ENCODE results near the gene RPH3AL.

The RPH3AL gene

DNA sequence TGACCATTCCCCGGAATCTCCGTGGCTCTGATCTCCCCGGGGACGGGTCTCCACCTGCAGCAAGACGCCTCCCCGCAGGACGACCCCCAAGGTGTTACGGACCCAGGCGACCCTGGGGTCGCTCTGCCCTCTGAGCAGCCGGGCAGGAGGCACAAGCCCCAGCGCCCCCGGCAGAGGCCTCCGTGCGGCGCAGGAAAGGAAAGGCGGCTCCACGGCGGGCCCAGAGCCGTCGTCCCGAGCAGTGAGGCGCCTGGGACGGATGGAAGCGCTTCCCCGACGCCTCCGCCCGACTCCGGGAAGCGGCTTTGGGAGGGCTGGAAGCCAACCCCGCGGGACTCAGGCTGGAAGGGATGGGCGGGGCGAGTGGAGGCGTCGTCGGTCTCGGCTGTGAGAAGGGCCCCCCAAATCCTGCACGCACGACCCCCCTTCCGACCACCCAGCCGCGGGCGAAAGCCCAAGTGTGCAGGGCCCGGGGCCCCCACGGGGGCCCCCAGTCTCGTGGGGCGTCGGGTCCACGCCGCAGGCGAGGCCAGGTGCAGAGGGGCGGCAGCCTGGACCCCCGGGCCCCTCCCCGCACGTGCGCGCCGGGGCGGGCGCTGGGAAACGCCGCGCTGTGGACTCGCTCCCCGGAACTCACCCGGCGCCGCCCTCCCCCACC is 32.7 kb upstream of the RPH3AL start:
- ATAC-seq (replicated peaks) (peak; percentile 35), DNase-seq (no peak)
- Mint-ChIP-seq H3K27ac (no peak overlapping the region), H3K36me3 (ENCODE audit: insufficient read depth) (no peaks in the 10 kb centered on the region), H3K9me3 (peaks cover 0 to 2% of the 10 kb centered on the region in 2 donors), H3K4me1 (ENCODE audit: low read depth in 2 of 2) (peaks cover 16 to 21% of the 10 kb centered on the region in 2 donors), H3K4me3 (peak overlapping the region; percentile 74 to 77), H3K27me3 (peaks cover 8 to 35% of the 10 kb centered on the region in 2 donors)

- Mint-ChIP-seq H3K36me3 (ENCODE audit: insufficient read depth) (peaks cover 3% of the 10 kb centered on the region), H3K27me3 (peaks cover 8 to 30% of the 10 kb centered on the region in 2 donors), H3K4me1 (ENCODE audit: low read depth in 2 of 2) (peaks cover 16 to 21% of the 10 kb centered on the region in 2 donors), H3K9me3 (peaks cover 0 to 2% of the 10 kb centered on the region in 2 donors), H3K27ac (peak overlapping the region; percentile 59 to 73), H3K4me3 (peak overlapping the region; percentile 77 to 82)
- DNase-seq (no peak), ATAC-seq (replicated peaks) (no peak)
Measured at GRCh38 chr17:384622-385177, 32.1 kb upstream of the RPH3AL start.

DNA sequence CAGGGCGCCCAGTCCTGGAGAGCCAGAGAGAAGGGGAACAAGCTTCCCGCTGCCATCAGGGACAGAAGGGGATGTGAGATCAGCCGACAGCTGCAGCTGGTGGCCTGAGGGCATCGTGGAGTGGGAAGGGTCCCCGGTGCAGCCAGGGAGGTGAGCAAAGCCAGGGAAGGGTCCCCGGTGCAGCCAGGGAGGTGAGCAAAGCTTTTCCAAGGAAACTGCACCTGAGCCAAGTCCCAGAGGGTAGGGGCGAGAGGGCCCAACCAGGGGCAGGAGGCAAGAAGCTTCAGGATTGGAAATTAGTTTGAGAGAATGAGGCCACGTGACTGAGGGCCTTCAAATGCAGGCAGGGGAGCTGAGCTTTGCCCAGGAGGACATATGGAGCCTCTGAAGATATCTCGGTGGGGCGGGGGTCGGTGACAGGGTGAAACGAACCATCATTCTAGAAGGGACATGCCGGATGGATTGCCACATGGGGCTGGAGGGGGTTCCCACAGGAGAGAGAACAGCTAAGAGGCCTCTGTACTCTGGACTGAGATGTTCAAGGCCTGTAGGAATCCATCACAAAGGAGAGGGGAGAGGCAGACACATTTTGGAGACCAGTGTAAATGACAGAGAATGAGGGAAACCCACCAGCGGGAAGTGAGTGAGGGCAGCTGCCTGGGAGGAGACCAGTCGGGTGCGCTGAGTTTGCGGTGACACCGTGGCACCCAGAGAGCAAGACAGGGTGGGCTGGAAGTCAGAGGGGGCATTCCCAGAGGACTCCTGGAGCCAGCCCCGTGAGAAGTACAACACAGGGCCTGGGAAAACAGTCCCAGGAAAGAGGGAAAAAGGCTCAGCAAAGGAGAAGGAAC is 31.4 kb upstream of the RPH3AL start:
- DNase-seq: no peak

DNA sequence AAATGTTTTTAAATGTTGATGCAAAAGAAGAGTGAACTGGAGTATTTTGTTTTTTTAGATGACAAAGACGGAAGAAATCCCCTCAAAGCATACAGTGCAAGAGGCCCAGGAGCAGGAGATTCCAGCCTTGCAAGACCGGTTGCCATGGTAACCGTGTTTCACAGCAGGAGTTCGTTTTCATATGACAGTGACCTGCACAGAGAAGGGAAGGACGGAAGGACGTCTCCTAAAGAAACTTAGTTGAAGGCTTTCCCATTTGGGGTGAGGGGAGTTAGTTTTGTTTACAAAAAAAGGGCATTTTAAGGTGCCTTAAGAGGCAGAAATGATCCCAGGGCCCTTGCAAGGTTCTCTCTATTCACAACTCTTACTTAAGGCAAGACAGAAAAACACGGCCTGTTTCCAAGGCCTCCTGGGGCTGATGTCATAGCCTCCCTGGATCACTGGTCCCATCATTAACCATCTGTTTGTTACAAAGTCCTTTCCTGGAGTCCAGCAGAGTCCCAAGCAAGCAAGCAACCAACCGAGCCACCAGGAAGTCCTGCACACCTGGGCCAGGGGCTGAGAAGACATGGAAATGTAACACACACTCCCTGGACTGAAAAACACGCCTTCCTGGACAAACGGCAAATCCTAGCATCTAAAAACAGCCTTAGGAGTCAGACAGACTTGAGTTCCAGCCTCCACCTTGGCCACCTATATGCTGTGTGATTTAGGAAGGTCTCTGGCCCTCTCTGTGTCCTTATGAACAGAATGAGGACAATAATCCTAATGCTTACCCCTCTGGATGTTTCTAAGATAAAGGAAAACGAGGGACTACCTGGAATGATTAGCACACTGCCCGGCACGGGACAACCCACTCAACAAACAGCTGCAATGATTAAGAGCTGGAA is 30.3 kb upstream of the RPH3AL start:
- peaks cover 16 to 27% of the 10 kb centered on the region in 2 donors for H3K4me1 Mint-ChIP-seq (ENCODE audit: low read depth in 2 of 2)
- peaks cover 5 to 15% of the 10 kb centered on the region in 2 donors for H3K27me3 Mint-ChIP-seq
- peaks cover 0 to 2% of the 10 kb centered on the region in 2 donors for H3K9me3 Mint-ChIP-seq
- H3K36me3 Mint-ChIP-seq (ENCODE audit: insufficient read depth): peaks cover 5% of the 10 kb centered on the region
- ATAC-seq (replicated peaks) (no peak), DNase-seq (no peak)
- peak overlapping the region in 1 of 2 donors; percentile 13 for H3K27ac Mint-ChIP-seq
- peak overlapping the region; percentile 77 to 82 for H3K4me3 Mint-ChIP-seq

More for the DNA sequence above, 31.4 kb upstream of the RPH3AL start:
- peak overlapping the region; percentile 59 to 73 for H3K27ac Mint-ChIP-seq
- peaks cover 16 to 24% of the 10 kb centered on the region in 2 donors for H3K4me1 Mint-ChIP-seq (ENCODE audit: low read depth in 2 of 2)
- H3K36me3 Mint-ChIP-seq (ENCODE audit: insufficient read depth): peaks cover 3% of the 10 kb centered on the region
- H3K27me3 Mint-ChIP-seq: peaks cover 8 to 26% of the 10 kb centered on the region in 2 donors
- ATAC-seq (replicated peaks): no peak
- peak overlapping the region; percentile 77 to 82 for H3K4me3 Mint-ChIP-seq
- peaks cover 0 to 2% of the 10 kb centered on the region in 2 donors for H3K9me3 Mint-ChIP-seq

GRCh38 chr17:381941-382643 is 29.5 kb upstream of the RPH3AL start:
- peak overlapping the region; percentile 80 to 90 for H3K27ac Mint-ChIP-seq
- peaks cover 18 to 27% of the 10 kb centered on the region in 2 donors for H3K4me1 Mint-ChIP-seq (ENCODE audit: low read depth in 2 of 2)
- H3K4me3 Mint-ChIP-seq: no peak overlapping the region
- H3K36me3 Mint-ChIP-seq (ENCODE audit: insufficient read depth): peaks cover 5% of the 10 kb centered on the region
- H3K9me3 Mint-ChIP-seq: peaks cover 0 to 2% of the 10 kb centered on the region in 2 donors
- DNase-seq (no peak), ATAC-seq (replicated peaks) (no peak)
- peaks cover 0 to 7% of the 10 kb centered on the region in 2 donors for H3K27me3 Mint-ChIP-seq

DNA sequence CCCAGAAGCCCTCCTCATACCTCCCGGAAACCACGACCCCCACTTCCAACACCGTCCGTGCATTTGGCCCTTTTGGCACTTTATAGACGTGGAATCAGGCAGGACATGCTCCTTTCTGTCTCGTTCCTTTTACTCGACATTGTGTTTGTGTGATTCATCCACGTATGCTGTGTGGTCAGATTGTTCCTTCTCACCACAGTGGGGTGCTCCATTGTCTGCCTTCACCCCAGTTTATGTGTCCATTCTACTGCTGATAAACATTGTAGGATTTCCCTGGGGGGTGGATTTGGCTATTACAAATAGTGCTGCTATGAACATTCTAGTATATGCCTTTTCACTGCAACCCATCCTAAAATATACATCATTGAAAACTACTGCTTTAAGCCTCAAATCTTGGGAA is 28.9 kb upstream of the RPH3AL start:
- peak overlapping the region; percentile 80 to 90 for H3K27ac Mint-ChIP-seq
- peaks cover 0 to 2% of the 10 kb centered on the region in 2 donors for H3K9me3 Mint-ChIP-seq
- peak overlapping the region; percentile 36 to 41 for H3K4me3 Mint-ChIP-seq
- peaks cover 19 to 21% of the 10 kb centered on the region in 2 donors for H3K4me1 Mint-ChIP-seq (ENCODE audit: low read depth in 2 of 2)
- DNase-seq: no peak
- H3K36me3 Mint-ChIP-seq (ENCODE audit: insufficient read depth): peaks cover 5% of the 10 kb centered on the region
- peaks cover 0 to 2% of the 10 kb centered on the region in 2 donors for H3K27me3 Mint-ChIP-seq
- ATAC-seq (replicated peaks): no peak

GRCh38 chr17:379531-380465 is 27.2 kb upstream of the RPH3AL start:
- Mint-ChIP-seq H3K4me1 (ENCODE audit: low read depth in 2 of 2) (peaks cover 18 to 19% of the 10 kb centered on the region in 2 donors), H3K27ac (peak overlapping the region in 1 of 2 donors; percentile 91), H3K4me3 (no peak overlapping the region), H3K36me3 (ENCODE audit: insufficient read depth) (peaks cover 9% of the 10 kb centered on the region), H3K27me3 (no peaks in the 10 kb centered on the region), H3K9me3 (peaks cover 0 to 2% of the 10 kb centered on the region in 2 donors)
- ATAC-seq (replicated peaks) (no peak), DNase-seq (no peak)

DNA sequence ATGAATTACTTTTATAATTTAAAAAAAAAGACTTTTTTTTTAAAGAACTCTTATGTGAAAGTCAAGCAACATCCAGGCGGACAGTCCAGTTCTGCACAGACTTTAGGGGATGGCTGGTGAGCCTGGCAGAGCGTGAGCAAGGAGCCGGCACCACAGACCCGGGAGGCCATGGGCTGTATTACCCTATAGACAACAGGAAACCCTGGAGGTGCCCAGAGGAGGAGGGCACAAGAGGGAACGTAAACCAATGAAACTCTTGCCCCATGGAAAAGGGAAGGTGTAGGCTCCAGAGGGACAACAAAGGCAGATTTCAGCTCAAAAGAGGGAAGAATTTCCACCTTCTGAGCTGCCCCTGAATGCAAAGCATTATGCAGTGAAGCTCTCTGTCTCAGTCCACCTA is 25.5 kb upstream of the RPH3AL start:
- no peak overlapping the region for H3K4me3 Mint-ChIP-seq
- H3K36me3 Mint-ChIP-seq (ENCODE audit: insufficient read depth): peaks cover 9% of the 10 kb centered on the region
- DNase-seq: no peak
- no peak overlapping the region for H3K27ac Mint-ChIP-seq
- no peak for ATAC-seq (replicated peaks)
- peaks cover 0 to 2% of the 10 kb centered on the region in 2 donors for H3K9me3 Mint-ChIP-seq
- H3K27me3 Mint-ChIP-seq: no peaks in the 10 kb centered on the region
- H3K4me1 Mint-ChIP-seq (ENCODE audit: low read depth in 2 of 2): peaks cover 9 to 12% of the 10 kb centered on the region in 2 donors

GRCh38 chr17:376936-377863 is 24.6 kb upstream of the RPH3AL start:
- DNase-seq (no peak), ATAC-seq (replicated peaks) (no peak)
- peaks cover 11 to 12% of the 10 kb centered on the region in 2 donors for H3K4me1 Mint-ChIP-seq (ENCODE audit: low read depth in 2 of 2)
- no peak overlapping the region for H3K4me3 Mint-ChIP-seq
- no peaks in the 10 kb centered on the region for H3K27me3 Mint-ChIP-seq
- H3K36me3 Mint-ChIP-seq (ENCODE audit: insufficient read depth): peaks cover 9% of the 10 kb centered on the region
- no peak overlapping the region for H3K27ac Mint-ChIP-seq
- H3K9me3 Mint-ChIP-seq: peaks cover 0 to 2% of the 10 kb centered on the region in 2 donors

DNA sequence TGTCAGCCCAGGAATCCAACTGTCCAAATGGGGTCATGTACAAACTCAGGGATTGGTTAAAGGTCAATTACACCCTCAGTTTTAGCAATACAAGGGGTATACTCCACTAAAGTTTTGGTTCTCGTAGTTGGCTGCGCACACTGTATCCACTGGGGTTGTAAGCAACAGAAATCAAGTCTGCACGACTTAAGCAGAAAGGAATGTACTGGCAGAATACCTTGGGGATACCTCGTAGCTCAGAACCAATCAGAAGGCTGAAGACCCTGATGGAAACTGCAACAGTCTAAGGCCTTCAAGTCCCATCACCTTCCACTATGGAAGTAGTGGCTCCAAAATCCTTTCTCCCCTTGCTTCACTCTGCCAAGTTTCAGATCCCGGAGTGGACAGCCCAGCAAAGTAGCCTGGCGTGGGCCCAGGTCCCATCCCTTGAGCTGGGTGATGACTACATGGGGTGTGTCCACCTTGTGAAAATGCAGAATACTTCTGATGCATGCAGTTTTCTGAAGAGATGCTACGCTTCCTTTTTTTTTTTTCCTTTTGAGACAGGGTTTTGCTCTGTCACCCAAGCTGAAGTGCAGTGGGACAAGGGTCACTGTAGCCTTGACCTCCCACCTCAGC is 21.1 kb upstream of the RPH3AL start:
- Mint-ChIP-seq H3K4me1 (ENCODE audit: low read depth in 2 of 2) (peaks cover 4 to 7% of the 10 kb centered on the region in 2 donors), H3K27me3 (no peaks in the 10 kb centered on the region), H3K36me3 (ENCODE audit: insufficient read depth) (peaks cover 10% of the 10 kb centered on the region), H3K27ac (no peak overlapping the region), H3K9me3 (no peaks in the 10 kb centered on the region), H3K4me3 (no peak overlapping the region)
- DNase-seq (no peak), ATAC-seq (replicated peaks) (no peak)

Data from effector memory CD8-positive, alpha-beta T cell (primary cell).